BJ (cell line): Measurements from ENCODE around the gene PDCD1. TPM values are rescaled to one million over a fixed set of nuclear protein-coding genes. Genes with fewer than 3 reads are reported as not detected.

ENCODE experiments used
- CTCF ChIA-PET: fragments of 350-600 bp; formaldehyde crosslinking; extraction: SDS; loops from one replicate; lab custom pipeline; 2021; ENCODE audit warnings: antibody characterized with exemption, inconsistent platforms; lab: Yijun Ruan, JAX
- POLR2A ChIA-PET: fragments of 300-600 bp; sonication (Branson Sonifier 250); formaldehyde crosslinking; extraction: SDS; loops from one replicate; lab custom pipeline; 2021; ENCODE audit warnings: antibody characterized with exemption; lab: Charles Lee
- DNase-seq: peaks from one replicate; pipeline ENCODE4 v3.0.0-alpha.2; 2011; ENCODE audit warnings: low read depth
- H3K27me3 ChIP-seq: 2 replicates; pipeline ENCODE4 v1.6.0; 2011; ENCODE audit warnings: low read length; ENCODE audit not compliant: control insufficient read depth, insufficient read depth
- H3K36me3 ChIP-seq: 2 replicates; pipeline ENCODE4 v1.5.1; 2011; ENCODE audit warnings: low read length; ENCODE audit not compliant: control insufficient read depth, insufficient read depth
- H3K4me3 ChIP-seq: 2 replicates; pipeline ENCODE4 v1.5.1; 2011; ENCODE audit warnings: low read depth, mild to moderate bottlenecking, control low read depth, low read length
- CTCF ChIP-seq: IDR thresholded peaks from 2 replicates; pipeline ENCODE4 v1.5.1; 2011; ENCODE audit warnings: low read depth, mild to moderate bottlenecking, control low read depth, inconsistent platforms, low read length, moderate library complexity; ENCODE audit not compliant: insufficient read depth
- polyA plus RNA-seq: library from polyadenylated mRNA; depleted of rRNA; stranded (reverse); fragments of >200 nt; gene quantifications from 2 replicates; pipeline ENCODE4 v1.2.3, GENCODE V29; 2011

Gene PDCD1
- polyA plus RNA-seq, 1 experiment, result not detected

DNA sequence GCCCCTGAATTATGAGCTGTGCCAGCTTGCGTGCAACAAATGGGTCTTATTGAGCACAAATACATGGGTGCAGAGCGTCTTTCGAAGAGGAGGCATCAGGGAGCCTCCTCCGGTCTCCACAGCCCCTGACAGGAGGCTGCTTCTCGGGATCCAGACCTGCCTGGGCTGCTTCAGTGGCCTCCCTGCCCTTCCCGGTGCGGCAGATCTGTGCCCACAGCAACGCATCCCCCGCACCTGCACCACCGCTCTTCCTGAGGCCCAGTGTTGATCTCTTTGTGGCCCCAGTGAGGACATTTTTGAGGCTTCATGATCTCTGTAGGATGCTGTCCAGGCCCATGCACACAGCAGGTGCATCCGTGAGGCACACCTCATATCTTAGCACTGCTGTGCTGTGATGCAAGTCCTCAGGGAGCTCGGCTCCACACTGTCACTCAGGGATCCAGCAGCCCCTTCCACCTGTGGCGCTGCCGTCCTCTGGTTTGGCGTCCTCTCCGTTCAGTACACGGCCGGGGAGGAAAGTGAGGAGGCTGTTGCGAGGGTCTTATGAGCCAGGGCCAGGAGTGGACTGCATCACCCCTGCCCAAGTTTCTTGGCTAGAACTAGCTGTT lies 28.2 kb upstream of the PDCD1 start:
- TF ChIP-seq CTCF, result no peak
- ChIA-PET POLR2A (no interaction called here), CTCF (interaction anchor here (0.6 to 1.0 kb wide), 2 partner anchors 210 to 222 kb away, joined by 3 read pairs; no protein-coding TSS in a partner anchor)
- Histone ChIP-seq H3K4me3 (no peak overlapping the region), H3K27me3 (no peaks in the 10 kb centered on the region), H3K36me3 (no peaks in the 10 kb centered on the region)
- DNase-seq, result no peak

DNA sequence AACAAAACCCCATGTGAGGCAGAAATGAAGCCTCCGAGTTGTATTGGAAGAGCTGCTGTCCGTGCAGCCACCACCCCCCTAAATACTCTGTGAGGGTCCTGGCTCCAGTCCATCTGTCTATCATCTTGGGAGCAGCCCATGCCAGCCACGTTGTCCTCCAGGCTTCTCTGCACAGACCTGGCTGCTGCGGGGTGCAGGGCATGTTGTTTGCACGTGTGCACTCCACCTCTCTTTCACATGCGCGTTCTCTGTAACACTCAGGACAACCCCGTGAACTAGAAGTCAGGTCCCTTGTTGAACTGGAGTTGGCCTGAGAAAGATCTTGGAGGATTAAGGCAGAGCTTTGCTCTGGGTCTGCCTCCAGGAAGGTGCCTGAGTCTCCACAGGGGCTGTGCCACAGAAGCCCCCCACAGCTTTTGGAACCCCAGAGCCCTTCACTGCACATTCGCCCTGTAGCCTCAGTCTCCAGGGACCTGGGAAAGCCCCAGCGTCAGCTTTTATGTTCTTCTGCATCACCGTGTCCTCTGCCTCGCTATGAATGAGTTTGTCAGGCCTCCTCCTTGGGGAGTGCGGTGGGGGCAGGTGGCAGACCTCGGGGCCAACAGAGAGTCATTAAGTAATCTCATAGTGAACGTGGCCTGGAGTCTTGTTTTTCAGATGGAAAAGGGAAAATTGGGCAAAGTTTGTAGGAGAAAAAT lies 27.4 kb upstream of the PDCD1 start:
- Histone ChIP-seq H3K4me3 (no peak overlapping the region), H3K36me3 (no peaks in the 10 kb centered on the region), H3K27me3 (no peaks in the 10 kb centered on the region)
- no peak for TF ChIP-seq CTCF
- ChIA-PET POLR2A (no interaction called here), CTCF (interaction anchor here (1.0 kb wide), 1 partner anchor 221 kb away, joined by 3 read pairs; no protein-coding TSS in a partner anchor)
- DNase-seq, result no peak

DNA sequence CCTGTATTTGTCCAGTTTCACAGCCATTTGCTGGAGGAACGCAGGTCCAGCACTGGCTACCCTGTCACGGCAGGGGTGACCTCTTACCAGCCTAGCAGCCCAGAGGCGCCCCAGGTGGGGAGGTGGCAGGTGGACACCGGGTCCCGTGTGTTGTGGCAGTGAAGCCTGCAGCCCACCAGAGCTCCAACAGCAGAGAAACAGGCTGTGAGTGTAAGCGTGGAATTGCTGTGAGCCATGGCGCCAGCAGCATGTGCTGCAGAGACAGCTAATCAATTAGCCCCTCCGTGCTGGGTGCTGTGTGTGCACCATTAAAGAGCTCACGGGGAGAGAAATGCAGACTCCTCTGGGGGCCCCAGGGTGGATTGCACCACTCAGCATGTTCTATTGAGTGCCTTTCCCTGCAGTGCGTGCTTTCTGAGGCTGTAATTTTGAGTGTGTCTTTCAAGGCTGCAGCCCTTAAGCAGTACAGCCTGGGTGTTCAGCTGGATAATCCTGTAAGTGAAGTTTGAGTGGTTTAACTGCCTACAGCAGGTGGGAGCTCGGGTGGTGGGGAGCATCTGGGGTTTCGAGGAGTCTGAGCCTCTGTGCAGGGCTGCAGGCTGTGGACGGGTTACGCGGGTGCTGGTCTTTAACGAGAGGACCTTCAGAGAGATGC lies 26.7 kb upstream of the PDCD1 start:
- POLR2A ChIA-PET, result no interaction called here
- Histone ChIP-seq H3K4me3 (no peak overlapping the region), H3K27me3 (no peaks in the 10 kb centered on the region), H3K36me3 (no peaks in the 10 kb centered on the region)
- CTCF ChIA-PET, result interaction anchor here (1.0 to 1.1 kb wide), 2 partner anchors 13 to 220 kb away, joined by 3 read pairs; no protein-coding TSS in a partner anchor
- DNase-seq, result no peak
- TF ChIP-seq CTCF, result no peak

DNA sequence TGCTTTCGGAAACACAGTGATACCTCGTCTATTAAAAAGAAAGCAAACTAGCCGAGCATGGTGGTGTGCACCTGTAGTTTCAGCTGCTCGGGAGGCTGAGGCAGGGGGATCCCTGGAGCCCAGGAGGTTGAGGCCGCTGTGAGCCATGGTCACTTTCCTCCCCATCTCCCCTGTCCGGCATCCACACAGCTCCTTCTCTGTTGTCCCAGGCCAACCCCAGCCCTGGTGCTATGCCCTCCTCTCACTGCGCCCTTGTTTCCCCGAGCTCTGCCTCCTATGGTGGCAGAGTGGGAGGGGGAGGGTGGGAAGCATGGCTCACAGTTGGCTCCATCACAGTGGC lies 26.2 kb upstream of the PDCD1 start:
- ChIA-PET POLR2A (no interaction called here), CTCF (interaction anchor here (1.1 kb wide), 1 partner anchor 14 kb away, joined by 3 read pairs; no protein-coding TSS in a partner anchor)
- H3K27me3 ChIP-seq, result no peaks in the 10 kb centered on the region
- H3K36me3 ChIP-seq, result no peaks in the 10 kb centered on the region
- no peak overlapping the region for H3K4me3 ChIP-seq
- no peak for TF ChIP-seq CTCF
- no peak for DNase-seq

DNA sequence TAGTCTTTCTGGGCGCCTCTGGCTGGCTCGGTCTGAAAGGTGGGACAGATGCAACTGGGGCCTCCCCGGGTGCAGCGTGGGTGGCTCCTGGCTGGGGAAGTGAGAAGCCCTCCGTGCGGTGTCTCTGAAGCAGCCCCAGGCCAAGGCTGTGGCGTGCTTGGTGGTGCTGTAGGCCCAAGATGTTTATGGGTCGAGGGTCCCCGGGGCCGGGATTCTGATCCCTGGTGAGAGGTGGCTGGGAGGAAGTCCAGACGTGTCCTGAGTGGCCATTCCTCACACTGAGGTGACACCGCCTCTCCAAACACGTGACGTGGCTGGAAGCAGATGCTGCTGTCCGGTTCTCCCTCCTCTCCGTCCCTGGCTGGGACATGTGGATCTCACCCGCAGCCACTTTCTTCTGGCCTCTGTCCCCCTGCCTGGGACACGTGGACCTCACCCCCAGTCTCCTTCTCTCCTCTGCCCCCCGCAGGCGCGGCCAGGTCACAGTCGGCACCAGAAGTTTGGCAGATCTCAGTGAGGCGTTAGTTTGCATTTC lies 23.5 kb upstream of the PDCD1 start:
- CTCF ChIA-PET, result no interaction called here
- POLR2A ChIA-PET, result no interaction called here
- Histone ChIP-seq H3K27me3 (no peaks in the 10 kb centered on the region), H3K4me3 (peak overlapping the region; percentile 24), H3K36me3 (no peaks in the 10 kb centered on the region)
- peak; percentile 16; the same call in 1 of the 2 replicates for TF ChIP-seq CTCF
- DNase-seq, result no peak
